HG03439 (cell line): Measurements from ENCODE around the gene HSF5.
"Not testable (repeated sequence)": the region's sequence is repeated elsewhere in the genome, so short reads cannot be mapped to it uniquely, and the experiment has no call there.

ENCODE experiments used
- ATAC-seq: cut with Tn5 transposase; IDR thresholded peaks from one replicate; pipeline ENCODE4 v1.9.1; 2021; ENCODE audit warnings: mild to moderate bottlenecking, moderate library complexity; ENCODE audit not compliant: unreplicated experiment

HSF5 gene

GRCh38 chr17:58415371-58416055 is 72.7 kb downstream of the HSF5 start:
- no peak for ATAC-seq

GRCh38 chr17:58414596-58414997 is 73.6 kb downstream of the HSF5 start:
- ATAC-seq, result no peak

- no peak for ATAC-seq
Measured at GRCh38 chr17:58413684-58414083, 74.5 kb downstream of the HSF5 start.

DNA sequence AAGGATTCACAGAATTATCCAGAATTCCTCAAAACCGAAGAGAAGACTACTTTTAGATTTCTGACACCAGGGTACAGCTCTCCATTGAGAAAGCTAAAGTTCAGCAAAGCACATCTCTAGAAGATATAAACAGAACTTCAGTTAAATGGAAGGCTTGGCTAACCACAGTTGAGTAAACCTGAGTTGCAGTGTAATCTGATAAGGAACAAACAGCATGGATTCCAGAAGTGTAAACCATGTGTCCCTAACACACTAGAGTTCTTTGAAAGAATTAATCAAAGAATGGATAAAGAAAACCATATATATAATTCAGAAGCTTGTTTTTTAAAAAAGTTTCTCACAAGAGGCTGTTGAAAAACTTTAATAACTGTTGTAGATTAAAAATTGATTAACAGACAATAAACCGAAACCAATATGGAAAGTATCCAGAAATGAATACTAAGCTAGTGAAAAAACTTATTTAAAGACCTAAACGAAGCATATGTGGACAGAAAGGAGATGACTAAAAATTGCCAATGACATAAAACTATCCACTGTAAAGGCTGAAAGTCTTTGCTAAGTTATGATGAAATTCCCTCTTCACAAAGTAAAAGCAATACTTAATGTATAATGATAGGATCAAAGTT is 75.1 kb downstream of the HSF5 start:
- no peak for ATAC-seq

- ATAC-seq, result no peak
Measured at GRCh38 chr17:58412064-58412703, 76.0 kb downstream of the HSF5 start.

DNA sequence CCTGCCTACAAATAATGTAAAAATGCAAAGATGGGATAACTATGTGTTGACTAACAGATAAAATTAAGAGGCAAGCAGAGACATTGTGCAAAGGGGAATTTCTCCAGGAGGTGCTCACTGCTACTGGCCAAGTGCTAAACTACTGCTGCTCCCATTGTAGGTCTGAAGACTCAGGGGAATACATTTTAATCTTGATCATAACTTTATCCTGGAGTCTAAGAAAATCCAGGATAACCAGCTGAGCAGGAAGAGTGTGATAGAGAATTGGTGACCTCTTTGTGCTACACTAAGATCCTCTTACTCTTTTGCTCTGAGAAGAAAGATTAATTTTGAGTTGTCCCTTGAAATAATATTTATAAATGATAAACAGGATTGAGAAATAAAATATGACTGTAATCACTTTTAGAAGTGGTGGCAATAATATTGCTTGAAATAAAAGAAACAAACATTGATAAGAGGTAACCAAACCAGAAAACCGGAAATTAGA is 76.8 kb downstream of the HSF5 start:
- ATAC-seq, result no peak

- ATAC-seq, result no peak
Measured at GRCh38 chr17:58410714-58411407, 77.3 kb downstream of the HSF5 start.

DNA sequence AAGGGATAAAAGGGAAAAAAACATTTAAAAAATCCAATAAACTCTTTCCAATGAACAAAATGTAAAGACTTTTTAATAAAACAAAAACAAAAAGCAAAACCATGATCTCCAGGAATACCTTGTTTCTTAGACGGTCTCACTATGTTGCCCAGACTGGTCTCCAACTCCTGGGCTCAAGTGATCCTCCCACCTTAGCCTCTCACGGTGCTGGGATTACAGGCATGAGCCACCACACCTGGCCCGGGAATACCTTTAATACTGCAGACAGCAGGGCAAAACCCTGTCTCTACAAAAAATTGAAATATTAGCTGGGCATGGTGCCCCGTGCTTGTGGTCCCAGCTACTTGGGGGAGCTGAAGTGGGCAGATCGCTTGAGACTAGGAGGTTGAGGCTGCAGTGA is 78.8 kb downstream of the HSF5 start:
- ATAC-seq, result no peak

- ATAC-seq, result no peak
Measured at GRCh38 chr17:58403311-58403710, 84.9 kb downstream of the HSF5 start.

DNA sequence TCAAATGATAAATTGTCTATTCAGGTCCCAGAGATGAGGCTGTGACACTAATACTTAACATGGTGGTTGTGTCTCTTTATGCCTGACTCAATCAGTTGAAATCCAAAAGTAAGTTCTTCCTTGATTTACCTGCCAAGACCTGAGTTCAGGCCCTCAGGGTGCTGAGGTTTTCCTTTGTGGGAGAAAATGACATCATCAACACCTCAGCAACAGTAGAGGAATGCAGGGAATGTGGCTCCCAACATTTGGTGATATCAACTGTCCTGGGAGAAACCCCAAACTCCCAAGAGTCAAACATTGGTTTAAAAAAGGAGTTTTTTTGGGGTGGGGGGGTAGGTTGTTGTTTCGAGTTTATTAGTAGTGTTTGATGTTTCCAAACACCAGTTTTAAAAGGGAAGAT is 85.5 kb downstream of the HSF5 start:
- ATAC-seq, result no peak

- ATAC-seq, result no peak
Measured at GRCh38 chr17:58402047-58402446, 86.2 kb downstream of the HSF5 start.

DNA sequence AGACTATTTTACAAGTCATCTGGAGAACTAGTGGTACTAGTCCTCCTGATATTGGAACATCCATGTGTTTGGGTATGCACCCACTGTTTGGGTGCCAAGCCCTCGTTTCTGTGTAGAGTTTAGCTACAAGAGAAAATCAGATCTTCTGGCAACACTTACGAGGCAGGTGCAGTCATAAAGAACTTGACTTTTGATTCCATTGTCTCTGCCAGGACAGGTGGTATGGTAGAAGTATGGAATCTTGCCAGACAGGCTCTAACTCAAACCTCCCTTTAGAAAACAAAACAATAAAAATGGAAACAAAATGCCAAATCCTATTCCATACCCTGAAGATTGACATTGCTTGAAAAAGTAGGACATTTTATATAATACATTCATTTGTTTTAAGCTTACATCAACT is 86.9 kb downstream of the HSF5 start:
- ATAC-seq, result no peak

- ATAC-seq, result no peak
Measured at GRCh38 chr17:58400826-58401225, 87.4 kb downstream of the HSF5 start.

GRCh38 chr17:58399974-58400373 is 88.2 kb downstream of the HSF5 start:
- no peak for ATAC-seq

DNA sequence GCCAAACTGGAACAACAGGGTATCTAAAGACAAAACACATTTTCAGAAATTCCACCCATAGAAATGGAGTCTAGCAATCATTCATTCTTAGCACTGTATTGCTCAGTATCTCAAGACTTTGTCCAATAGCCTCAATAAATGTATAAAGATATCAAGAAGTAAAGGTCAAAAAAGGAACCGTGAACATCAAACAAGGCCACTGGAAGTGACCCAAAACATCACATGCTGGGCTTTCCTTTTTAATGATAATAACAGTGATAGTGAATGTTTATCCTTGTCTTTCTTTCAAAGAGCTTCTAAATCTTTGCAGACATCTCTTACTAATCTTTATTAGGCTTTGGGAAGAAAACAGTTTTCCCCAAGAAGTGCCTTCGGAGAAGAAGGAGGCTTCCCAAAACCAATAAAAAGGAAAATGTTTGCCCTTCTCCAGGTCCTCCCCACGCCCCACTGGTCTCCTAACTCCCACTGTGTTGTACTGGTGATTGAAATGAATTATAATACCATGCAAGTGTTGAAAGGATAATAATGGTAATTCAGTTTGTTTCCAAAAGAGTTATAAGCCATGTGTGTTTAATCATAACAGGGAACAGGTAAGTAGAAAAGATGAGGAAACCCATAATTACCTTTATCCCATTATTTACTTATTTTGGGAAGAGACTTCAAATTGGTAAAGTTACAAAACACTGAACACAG is 89.5 kb downstream of the HSF5 start:
- ATAC-seq, result no peak

DNA sequence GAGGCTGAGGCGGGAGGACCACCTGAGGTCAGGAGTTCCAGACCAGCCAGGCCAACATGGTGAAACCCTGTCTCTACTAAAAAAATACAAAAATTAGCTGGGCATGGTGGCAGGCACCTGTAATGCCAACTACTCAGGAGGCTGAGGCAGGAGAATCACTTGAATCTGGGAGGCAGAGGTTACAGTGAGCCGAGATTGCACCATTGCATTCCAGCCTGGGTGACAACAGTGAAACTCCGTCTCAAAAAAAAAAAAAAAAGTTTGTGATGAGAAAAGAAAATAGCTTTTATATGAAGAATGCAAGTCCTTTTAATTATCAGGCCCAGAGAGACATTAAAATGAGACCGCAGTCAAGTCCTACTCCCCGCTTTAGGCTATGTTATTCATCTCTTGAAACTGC is 90.8 kb downstream of the HSF5 start:
- not testable (repeated sequence) for ATAC-seq

- ATAC-seq, result no peak
Measured at GRCh38 chr17:58396173-58396572, 92.0 kb downstream of the HSF5 start.

DNA sequence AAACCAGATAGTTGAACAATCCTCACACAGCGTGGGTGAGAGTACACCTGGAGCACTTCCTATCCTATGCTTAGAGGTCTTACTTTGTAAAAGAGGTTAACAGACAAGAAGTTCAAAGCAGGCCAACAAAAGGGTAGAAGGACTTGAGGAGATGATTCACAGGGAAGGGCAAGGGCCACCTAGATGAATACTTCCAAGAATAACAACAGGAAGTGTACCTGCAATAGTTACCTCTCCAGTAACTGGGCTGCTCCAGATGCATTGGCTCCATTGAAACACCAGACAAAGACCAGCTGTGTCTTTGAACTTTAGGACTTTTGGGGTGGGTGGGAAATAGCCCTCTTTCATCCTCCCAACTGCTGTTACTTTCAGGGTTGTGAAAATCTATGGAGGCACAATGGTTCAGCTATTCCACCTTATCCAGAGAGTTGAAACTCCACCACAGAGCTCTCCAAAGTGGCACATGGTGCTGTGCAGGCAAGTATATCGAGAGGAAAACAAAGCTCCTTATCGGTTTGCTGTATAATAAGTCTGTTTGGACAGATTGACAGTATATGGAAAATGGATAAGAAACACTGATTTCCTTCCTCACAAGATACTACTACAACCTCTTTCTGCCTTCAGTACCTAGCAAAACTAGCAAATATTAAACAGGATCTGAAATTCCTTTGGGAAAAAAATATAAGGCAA is 93.5 kb downstream of the HSF5 start:
- no peak for ATAC-seq

DNA sequence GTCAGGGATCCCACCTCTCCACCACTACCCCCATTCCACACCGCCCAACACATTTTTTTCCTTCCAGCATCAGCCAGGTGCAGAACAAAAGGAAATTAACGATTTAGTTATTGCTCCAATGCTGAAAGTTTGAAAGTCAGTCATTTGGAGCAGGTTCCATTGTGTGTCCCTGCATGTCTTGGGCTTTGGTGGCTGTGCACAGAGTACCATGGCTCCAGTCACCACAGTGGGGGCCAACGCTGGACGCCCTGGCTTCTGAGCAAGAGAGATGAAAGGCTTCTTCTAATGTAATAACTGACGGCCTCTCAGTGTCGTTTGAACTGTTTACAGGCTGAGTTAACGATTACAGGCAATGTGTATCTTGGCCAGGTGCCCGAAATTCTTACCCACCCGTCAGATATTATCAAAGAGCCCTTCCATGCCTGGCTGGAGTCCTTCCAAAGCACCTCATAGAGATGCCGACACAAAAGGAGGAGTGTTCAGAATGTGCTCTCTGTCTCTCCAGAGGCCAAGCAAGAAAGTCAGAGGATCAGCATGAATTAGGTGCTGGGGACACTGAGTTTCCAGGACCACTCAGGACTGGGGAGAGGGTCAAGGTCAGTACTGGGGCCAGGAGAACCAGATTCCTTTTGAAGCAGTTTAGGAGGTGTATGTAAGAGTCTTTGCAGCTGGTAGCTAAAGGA is 96.8 kb downstream of the HSF5 start:
- ATAC-seq, result no peak

DNA sequence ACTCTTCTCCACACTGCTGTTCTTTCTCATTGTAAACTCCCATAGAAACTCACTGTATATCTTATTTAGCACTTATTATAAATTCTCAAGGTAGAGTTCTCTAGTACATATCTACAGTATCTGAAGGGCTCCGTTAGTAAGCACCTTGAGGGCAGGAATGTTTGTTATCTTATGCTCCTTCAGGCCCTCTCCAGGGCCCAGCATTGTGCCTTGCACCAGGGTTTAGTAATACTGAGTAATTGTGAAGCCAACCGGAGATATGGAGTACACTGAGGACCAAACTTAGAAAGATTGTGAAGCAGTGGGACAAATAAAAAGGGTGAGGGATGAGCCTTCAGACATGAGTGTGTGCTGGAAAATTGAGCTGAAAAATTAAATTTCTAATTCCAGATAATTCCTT is 97.3 kb downstream of the HSF5 start:
- no peak for ATAC-seq
